Loucy (cell line): Measurements from ENCODE around the gene STXBP4.

Experiments used
- H2AFZ ChIP-seq: fragments of 200-600 bp; sonication (generic); 2 replicates; pipeline ENCODE4 v1.6.0; 2016; ENCODE audit warnings: antibody characterized with exemption, mild to moderate bottlenecking, low read length, moderate library complexity
- H3F3A ChIP-seq: fragments of 200-600 bp; 2 replicates; pipeline ENCODE4 v1.6.0; 2016; ENCODE audit warnings: antibody characterized with exemption, low read depth, mild to moderate bottlenecking
- H3K27me3 ChIP-seq: fragments of 200-600 bp; sonication (generic); 2 replicates; pipeline ENCODE4 v1.6.1; 2014; ENCODE audit warnings: low read length, mild to moderate bottlenecking; ENCODE audit not compliant: insufficient read depth, poor library complexity, severe bottlenecking
- H3K36me3 ChIP-seq: fragments of 200-600 bp; sonication (generic); 2 replicates; pipeline ENCODE4 v1.6.1; 2016; ENCODE audit warnings: low read length; ENCODE audit not compliant: insufficient read depth
- H3K4me1 ChIP-seq: fragments of 200-600 bp; sonication (generic); 2 replicates; pipeline ENCODE4 v1.5.1; 2014; ENCODE audit warnings: low read length, mild to moderate bottlenecking; ENCODE audit not compliant: insufficient read depth, poor library complexity, severe bottlenecking
- H3K4me2 ChIP-seq: fragments of 200-600 bp; sonication (generic); 2 replicates; pipeline ENCODE4 v1.6.0; 2014; ENCODE audit warnings: antibody characterized with exemption, low read length, low read depth, mild to moderate bottlenecking; ENCODE audit not compliant: poor library complexity, severe bottlenecking
- H3K4me3 ChIP-seq: fragments of 200-600 bp; sonication (generic); 2 replicates; pipeline ENCODE4 v1.5.1; 2014; ENCODE audit warnings: low read length, mild to moderate bottlenecking, mixed read lengths; ENCODE audit not compliant: poor library complexity, severe bottlenecking
- H3K79me2 ChIP-seq: fragments of 200-600 bp; sonication (generic); 2 replicates; pipeline ENCODE4 v1.6.1; 2014; ENCODE audit warnings: low read length; ENCODE audit not compliant: insufficient read depth
- H3K9ac ChIP-seq: fragments of 200-600 bp; sonication (generic); 2 replicates; pipeline ENCODE4 v1.6.0; 2014; ENCODE audit warnings: mild to moderate bottlenecking, low read depth, low read length, moderate library complexity; ENCODE audit not compliant: poor library complexity, severe bottlenecking
- H3K9me2 ChIP-seq: fragments of 200-600 bp; sonication (generic); replicated peaks from 2 replicates; pipeline ENCODE4 v1.6.1; 2016; ENCODE audit warnings: low read depth, low read length, mixed read lengths
- H3K9me3 ChIP-seq: fragments of 200-600 bp; sonication (generic); 2 replicates; pipeline ENCODE4 v1.6.1; 2014; ENCODE audit warnings: mild to moderate bottlenecking, antibody characterized with exemption, low read length, low read depth; ENCODE audit not compliant: insufficient read depth
- H4K20me1 ChIP-seq: fragments of 200-600 bp; sonication (generic); 2 replicates; pipeline ENCODE4 v1.6.0; 2014; ENCODE audit warnings: antibody characterized with exemption, low read length, mild to moderate bottlenecking; ENCODE audit not compliant: insufficient read depth, poor library complexity, severe bottlenecking
- EZH2phosphoT487 ChIP-seq: fragments of 200-600 bp; IDR thresholded peaks from 2 replicates; pipeline ENCODE4 v1.6.1; 2018; ENCODE audit warnings: antibody characterized with exemption, mild to moderate bottlenecking, moderate library complexity, borderline replicate concordance
- TF ChIP-seq, protein P1 (sequence below): fragments of 200-600 bp; sonication (generic); conservative IDR thresholded peaks from 2 replicates; pipeline ENCODE4 v1.5.1; 2014; ENCODE audit warnings: mild to moderate bottlenecking, antibody characterized with exemption, low read length

STXBP4 gene

DNA sequence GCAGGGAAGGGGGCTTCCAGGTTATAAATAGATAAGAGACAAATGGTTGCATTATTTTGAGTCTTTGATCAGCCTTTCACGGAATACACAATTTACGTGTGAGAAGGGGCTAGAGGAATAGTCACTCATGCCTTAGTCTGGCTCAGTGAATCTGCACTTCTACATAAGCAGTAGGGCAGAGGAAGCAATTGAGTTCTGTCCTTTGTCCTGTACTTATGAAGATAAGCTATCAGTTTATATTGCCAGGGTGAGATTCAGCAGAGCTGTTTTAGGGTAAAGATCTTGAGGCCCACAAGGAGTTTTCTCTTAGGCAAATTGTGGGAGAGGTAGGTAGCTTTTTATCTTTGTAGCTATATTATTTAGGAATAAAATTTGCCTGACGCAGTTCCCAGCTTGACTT is 34.6 kb upstream of the STXBP4 start:
- no peaks in the 10 kb centered on the region for H3K9me2 ChIP-seq
- no peak overlapping the region for H3K4me3 ChIP-seq
- no peaks in the 10 kb centered on the region for H4K20me1 ChIP-seq
- no peaks in the 10 kb centered on the region for H3F3A ChIP-seq
- TF ChIP-seq, protein P1, sequence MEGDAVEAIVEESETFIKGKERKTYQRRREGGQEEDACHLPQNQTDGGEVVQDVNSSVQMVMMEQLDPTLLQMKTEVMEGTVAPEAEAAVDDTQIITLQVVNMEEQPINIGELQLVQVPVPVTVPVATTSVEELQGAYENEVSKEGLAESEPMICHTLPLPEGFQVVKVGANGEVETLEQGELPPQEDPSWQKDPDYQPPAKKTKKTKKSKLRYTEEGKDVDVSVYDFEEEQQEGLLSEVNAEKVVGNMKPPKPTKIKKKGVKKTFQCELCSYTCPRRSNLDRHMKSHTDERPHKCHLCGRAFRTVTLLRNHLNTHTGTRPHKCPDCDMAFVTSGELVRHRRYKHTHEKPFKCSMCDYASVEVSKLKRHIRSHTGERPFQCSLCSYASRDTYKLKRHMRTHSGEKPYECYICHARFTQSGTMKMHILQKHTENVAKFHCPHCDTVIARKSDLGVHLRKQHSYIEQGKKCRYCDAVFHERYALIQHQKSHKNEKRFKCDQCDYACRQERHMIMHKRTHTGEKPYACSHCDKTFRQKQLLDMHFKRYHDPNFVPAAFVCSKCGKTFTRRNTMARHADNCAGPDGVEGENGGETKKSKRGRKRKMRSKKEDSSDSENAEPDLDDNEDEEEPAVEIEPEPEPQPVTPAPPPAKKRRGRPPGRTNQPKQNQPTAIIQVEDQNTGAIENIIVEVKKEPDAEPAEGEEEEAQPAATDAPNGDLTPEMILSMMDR: no peak
- no peak for TF ChIP-seq EZH2phosphoT487
- no peak overlapping the region for H3K9ac ChIP-seq
- H3K4me2 ChIP-seq: no peak overlapping the region
- no peaks in the 10 kb centered on the region for H3K27me3 ChIP-seq
- H3K79me2 ChIP-seq: no peaks in the 10 kb centered on the region
- no peaks in the 10 kb centered on the region for H3K36me3 ChIP-seq
- no peaks in the 10 kb centered on the region for H3K9me3 ChIP-seq
- no peak overlapping the region for H2AFZ ChIP-seq
- H3K4me1 ChIP-seq: no peaks in the 10 kb centered on the region

DNA sequence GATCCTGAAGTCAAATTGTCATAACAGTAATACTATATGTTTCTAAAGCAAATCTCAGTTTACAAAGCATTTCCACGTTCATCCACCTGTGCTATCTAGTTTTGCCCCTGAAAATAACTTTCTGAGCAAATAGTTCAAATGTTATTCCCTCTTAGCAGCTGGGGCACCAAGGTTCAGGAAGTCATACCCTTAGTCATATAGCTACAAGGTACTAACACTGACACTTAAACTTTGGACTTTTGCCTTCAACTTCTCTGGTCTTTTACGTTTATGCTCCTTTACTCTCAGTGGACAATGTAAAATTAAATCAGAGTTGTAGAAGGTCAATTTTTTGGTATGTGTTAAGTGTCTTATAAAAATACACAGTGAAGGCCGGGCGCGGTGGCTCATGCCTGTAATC is 33.1 kb upstream of the STXBP4 start:
- no peak overlapping the region for H3K4me3 ChIP-seq
- no peaks in the 10 kb centered on the region for H3K9me2 ChIP-seq
- H2AFZ ChIP-seq: no peak overlapping the region
- no peak overlapping the region for H3K4me2 ChIP-seq
- no peaks in the 10 kb centered on the region for H3K27me3 ChIP-seq
- H3K4me1 ChIP-seq: no peaks in the 10 kb centered on the region
- H3F3A ChIP-seq: no peaks in the 10 kb centered on the region
- no peak overlapping the region for H3K9ac ChIP-seq
- H4K20me1 ChIP-seq: no peaks in the 10 kb centered on the region
- H3K9me3 ChIP-seq: no peaks in the 10 kb centered on the region
- no peaks in the 10 kb centered on the region for H3K79me2 ChIP-seq
- TF ChIP-seq, protein P1: no peak
- TF ChIP-seq EZH2phosphoT487: no peak
- H3K36me3 ChIP-seq: no peaks in the 10 kb centered on the region

DNA sequence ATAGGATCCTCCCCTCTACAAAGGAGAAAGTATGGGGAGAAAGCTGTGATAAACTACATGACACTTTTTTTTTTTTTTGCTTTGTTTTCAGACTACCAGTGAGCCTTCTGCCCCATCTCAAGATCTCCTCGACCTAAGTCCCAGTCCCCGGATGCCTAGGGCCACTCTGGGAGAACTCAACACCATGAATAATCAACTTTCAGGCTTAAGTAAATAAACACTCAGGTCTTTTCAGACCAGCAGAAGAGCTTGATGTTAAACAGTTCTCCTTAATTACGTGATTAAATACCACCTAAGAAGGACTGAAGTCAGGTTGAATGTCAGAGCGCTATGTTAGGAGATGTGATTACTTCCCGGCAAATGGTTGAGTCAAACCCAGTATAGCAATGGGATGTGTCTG is 31.5 kb upstream of the STXBP4 start:
- H3K36me3 ChIP-seq: no peaks in the 10 kb centered on the region
- H3F3A ChIP-seq: no peaks in the 10 kb centered on the region
- H3K9ac ChIP-seq: no peak overlapping the region
- no peak for TF ChIP-seq EZH2phosphoT487
- TF ChIP-seq, protein P1: no peak
- no peaks in the 10 kb centered on the region for H3K4me1 ChIP-seq
- H2AFZ ChIP-seq: no peak overlapping the region
- H3K79me2 ChIP-seq: no peaks in the 10 kb centered on the region
- H3K9me3 ChIP-seq: no peaks in the 10 kb centered on the region
- H3K4me3 ChIP-seq: no peak overlapping the region
- no peaks in the 10 kb centered on the region for H4K20me1 ChIP-seq
- H3K9me2 ChIP-seq: no peaks in the 10 kb centered on the region
- H3K4me2 ChIP-seq: no peak overlapping the region
- H3K27me3 ChIP-seq: no peaks in the 10 kb centered on the region
